GM18511 (cell line): ENCODE results near the gene CARMIL3.

ENCODE experiments used
- ATAC-seq: cut with Tn5 transposase; IDR thresholded peaks from one replicate; pipeline ENCODE4 v1.9.1; 2021; ENCODE audit warnings: mild to moderate bottlenecking, moderate library complexity; ENCODE audit not compliant: unreplicated experiment

The CARMIL3 gene

DNA sequence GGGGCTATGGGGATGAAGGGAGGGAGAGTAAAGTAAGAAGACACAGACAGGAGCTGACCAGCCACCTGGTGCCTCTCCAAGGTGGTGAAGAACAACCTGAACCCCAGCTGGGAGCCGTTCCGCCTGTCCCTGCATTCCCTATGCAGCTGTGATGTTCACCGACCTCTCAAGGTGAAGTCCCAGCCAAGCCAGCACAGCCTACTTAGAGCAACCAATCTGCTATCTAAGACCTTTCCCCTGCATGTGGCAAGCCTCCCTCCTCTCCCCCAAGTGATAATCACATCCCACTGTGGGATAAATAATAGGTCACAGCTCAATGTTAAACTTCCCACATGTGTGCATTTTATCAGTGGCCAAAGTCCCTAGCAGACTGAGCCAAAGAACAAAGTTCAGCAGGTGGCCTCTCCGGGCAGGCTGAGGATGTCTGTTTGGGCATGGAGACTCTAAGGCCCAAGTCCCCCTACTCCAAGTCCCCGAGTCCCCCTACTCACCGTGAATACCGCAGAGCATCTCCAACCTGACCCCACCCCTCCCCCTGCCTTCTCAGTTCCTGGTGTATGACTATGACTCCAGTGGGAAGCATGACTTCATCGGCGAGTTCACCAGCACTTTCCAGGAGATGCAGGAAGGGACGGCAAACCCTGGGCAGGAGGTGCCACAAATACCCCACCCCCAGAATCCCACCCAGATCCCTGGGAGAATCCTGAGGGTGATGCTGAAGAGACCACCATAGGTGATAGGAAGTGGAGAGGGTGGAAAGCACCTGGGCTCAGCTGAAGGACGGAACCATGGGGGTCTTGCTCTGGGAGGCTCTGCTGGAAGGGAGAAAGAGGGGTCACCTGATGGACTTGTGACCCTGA, 23.0 kb downstream of the CARMIL3 start:
- no peak for ATAC-seq

DNA sequence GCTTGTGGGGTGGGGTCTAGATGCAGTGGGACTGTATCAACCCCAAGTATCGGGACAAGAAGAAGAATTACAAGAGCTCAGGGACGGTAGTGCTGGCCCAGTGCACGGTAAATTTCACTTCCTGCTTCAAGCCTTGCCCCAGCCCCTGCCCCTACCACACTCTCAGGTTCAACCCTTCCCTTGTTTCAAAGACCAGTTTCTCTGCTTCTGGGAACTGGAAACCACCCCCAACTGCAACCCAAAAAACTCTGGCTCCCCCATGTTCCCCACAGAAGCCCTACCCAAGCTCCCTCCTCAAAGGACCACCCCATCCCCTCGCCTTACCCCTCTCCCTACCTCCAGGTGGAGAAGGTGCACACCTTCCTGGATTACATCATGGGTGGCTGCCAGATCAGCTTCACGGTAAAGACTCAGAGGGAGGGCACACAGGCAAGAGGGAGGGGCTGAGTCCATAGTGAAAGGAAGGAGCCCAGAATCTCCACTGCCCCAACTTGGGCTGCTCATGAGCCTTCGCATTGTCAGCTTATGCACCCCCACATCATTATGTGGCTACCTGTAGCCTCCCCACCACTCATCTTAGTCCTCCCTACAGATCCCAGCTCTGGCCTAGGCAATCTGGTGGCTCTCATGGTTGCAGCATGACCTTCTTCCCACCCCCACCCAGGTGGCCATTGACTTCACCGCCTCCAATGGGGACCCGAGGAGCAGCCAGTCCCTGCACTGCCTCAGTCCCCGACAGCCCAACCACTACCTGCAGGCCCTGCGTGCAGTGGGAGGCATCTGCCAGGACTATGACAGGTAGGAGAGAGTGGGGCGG, 23.9 kb downstream of the CARMIL3 start:
- ATAC-seq, result peak; percentile 74

DNA sequence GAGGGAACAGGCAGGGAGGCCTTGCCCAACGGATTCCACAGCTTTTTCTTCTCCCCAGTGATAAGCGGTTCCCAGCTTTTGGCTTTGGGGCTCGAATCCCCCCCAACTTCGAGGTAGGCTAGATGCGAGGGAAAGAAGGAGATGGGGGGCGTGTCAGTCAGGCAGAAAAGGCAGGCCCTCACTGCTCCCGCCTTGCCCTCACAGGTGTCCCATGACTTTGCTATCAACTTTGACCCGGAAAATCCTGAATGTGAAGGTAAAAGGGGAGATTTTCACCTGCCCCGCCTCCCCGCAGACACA, 24.4 kb downstream of the CARMIL3 start:
- no peak for ATAC-seq

DNA sequence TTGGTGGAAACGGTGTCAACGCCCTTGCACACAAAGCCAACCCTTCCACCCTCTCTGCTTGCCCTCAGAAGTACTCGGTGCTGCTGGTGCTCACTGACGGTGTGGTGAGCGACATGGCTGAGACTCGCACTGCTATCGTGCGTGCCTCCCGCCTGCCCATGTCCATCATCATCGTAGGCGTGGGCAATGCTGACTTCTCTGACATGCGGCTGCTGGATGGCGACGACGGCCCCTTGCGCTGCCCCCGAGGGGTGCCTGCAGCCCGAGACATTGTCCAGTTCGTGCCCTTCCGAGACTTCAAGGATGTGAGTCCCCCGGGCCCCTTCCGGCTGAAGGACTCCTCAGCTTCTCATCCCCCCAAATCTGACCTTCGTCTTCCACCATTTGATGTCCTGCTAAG, 25.3 kb downstream of the CARMIL3 start:
- ATAC-seq, result no peak

DNA sequence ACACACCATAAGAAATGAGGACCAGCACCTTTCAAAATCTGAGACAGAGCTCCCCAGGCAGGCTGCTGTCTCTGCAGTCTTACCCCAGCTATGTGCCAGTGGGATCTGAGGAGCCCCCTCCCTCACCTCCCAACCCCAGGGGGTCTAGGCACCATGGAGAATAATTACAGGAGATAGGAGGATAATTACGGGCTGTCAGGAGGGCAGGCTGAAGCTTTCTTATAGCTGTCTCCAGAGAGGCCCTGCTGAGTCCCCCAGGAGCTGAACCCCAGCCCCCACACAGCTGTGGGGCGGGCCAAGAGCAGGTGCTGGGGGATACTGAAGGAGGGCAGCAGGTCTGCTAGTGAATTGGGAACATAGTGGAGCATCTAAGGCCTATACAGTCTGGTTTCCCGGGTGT, 26.3 kb downstream of the CARMIL3 start:
- ATAC-seq, result no peak

DNA sequence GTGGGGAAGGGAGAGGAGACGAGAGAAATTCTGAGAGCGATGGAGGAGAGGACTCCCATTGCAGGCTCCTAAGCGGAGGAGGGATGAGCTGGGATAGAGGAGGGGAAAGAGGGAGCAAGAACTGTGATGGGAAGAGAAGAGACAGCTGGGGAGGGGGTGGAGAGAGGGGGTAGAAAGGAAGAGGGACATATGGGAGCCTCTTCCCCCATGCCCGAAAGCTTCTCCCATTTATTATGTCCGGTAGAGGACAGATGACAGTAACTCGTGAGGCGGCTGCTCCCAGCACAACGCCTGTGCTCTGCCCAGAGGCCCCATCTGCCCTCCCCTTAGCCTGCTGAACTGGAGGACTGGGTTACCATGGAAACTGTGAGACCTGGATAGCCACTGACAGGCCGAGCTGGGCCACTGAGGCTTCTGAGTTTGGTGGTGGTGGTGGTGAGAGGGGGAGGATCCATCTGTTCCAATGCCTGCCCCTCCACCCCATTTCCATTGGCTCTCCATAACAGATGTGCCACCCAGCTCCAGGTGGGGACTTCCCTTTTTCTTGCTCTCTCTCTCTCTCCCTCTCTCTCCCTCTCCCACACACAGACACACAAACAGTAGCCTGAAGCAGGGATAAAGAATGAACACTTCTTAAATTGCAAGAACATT, 27.8 kb downstream of the CARMIL3 start:
- ATAC-seq, result no peak

DNA sequence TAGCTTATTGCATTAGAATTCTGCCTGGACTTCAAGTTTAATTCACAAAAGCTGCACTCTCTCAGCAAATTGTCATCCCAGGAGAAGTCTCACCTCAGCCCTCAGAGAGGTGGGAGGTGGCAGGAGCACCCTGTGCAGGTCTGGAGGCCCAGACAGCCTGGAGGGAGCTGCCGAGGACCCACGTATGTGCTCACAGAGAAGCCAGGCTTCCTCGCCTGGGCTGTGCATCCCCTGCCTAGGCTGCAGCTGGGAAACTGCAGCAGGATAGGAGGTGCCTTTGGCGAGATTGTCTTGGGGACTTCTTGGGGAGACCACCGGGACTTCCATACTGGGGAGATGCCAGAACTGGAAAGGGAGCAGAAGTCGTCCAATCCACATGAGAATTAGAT, 28.3 kb downstream of the CARMIL3 start:
- ATAC-seq, result no peak

DNA sequence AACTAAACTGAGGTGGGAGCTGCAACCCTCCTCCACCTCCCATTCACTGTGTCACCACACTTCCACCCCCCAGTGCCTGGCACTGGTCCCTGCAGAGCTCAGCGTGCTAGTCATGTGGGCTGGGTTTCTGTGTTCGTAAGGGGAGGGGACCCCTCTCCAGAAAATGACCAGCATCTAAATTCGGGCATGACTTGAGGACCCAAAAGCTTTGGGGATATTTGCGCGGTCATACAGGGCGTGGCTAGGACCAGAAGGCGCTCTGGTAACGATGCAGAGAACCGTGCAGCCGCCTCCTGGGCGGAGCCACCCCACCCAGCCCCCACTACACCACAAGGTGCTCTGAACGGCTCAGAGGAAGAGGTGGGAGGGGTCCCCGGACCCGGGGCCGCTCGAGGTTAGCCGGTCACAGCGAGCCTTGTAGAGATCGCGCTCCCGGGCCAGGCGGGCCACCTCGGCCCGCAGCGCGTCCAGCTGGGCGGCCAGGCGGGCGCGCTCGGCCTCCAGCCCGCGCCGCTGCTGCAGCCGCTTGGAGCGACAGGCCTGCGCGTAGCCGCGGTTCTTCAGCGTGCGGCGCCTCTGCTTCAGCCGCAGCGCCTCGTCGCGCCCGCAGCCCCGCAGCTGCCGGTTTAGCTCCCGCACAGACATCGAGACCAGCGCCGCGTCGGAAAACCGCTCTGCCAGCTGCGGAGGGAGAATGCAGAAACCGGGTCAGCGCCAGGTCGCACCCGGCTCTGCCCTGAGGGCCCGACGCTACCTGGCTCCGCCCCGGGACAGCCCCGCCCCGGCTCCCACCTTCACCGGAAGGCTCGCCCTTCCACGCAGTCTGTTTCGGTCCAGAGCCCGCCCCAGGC, 29.3 kb downstream of the CARMIL3 start:
- peak; percentile 94 for ATAC-seq

DNA sequence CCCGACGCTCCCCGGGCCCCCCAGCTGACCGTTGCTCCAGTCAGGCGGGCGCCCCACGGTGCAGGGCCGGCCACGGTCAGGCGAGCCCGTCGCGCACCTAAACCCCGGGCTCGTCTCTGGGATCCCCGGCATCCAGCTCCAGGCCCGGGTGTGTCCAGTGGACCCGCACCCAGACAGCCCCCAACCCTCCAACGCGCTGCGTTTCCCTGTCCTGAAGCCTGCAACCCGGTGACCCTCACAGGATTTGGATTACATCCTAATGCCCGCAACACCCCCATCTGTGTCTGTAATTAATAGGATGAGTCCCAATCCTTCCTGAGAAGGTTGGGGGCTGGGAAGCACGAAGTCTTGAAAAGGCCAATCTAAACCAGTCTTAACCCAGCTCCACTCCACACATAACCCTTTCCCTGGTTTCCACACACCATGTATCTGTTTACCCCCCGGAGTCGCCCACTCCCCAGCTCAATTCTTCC, 30.0 kb downstream of the CARMIL3 start:
- ATAC-seq, result no peak

DNA sequence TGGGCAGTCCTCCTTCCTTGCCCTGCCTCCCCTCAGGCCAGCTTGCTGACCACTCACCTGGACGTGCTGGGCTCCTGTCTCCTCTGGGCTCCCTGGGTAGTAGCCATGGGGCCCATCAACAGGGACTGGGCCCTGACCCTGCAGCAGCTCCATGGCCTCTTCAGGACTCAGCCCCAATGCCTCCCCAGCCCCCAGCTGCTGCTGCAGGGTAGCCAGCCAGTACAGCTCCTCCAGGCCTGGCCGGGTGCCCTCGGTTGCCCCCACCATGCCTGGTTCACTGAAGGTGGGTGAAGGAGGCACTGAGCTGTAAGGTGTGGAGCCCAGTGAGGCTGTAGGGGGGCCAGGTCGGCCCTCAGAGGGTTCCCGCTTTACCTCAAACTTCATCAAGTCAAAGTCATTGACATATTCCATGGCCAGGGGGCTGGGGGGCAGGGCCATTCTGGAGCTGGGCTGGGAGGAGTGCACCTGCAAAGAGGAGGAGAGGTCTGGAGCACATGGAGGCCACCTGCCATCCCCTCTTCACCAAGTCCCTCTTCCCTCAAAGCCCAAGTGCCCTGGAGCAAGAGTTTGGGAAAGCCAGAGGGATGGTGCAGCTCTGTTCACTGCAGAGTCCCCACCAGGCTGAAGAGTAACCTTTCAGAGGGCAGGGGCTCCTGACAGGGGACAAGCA, 30.7 kb downstream of the CARMIL3 start:
- no peak for ATAC-seq

DNA sequence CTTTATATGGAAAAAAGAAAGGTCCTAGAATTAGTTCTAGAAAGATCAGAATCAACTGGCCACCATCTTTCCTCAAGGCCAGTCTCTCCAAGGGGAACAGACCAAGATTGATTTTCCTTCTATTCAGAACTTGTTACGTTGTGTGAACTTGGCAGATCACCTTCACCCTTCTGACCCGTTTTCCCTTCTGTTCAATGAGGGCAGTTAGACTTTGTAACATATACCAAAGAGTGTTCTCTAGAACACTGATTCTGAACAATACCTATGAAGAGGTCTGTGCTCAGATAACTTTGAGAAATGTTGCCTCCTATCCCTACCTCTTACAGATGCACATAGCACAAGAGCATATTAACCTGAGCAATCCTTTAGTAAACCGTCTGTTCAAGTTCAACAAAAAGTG, 31.7 kb downstream of the CARMIL3 start:
- no peak for ATAC-seq

DNA sequence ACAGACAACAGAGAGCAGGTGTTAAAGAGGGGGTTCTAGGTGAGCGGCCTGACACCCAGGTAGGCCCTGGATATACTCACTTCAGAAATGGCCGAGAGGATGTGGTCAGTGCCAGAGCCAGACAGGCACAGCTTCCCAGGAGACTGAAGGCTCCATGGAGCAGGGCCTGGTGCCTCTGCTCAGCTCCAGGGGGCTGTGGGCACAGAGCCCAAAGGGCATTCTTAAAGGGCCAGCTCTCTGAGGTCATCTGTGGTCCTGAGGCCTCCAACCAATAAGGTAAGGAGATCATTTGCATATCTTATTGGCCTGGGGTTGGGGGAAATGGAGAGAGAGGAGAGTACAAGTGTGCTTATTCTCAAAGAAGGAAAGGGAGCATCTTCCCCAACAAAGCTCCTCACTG, 32.6 kb downstream of the CARMIL3 start:
- no peak for ATAC-seq

DNA sequence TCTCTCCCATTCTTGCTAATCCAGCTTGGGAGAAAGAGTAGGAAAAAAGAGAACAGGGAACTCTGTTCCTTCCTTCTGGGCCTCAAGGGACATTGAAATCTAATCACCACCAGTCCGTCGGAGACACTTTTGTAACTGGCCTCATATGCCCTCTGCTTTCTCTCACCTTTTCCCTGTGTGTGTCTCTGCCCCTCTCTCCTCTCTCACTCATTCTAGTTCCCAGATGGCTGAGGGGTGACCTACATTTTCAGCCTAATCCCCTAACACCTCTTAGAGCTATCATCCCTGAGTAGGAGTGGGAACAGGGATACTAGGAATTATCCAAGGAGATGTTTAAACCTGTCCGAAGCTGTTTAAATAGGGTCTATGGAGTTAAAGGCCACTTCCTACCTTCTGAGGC, 33.4 kb downstream of the CARMIL3 start:
- ATAC-seq, result no peak

DNA sequence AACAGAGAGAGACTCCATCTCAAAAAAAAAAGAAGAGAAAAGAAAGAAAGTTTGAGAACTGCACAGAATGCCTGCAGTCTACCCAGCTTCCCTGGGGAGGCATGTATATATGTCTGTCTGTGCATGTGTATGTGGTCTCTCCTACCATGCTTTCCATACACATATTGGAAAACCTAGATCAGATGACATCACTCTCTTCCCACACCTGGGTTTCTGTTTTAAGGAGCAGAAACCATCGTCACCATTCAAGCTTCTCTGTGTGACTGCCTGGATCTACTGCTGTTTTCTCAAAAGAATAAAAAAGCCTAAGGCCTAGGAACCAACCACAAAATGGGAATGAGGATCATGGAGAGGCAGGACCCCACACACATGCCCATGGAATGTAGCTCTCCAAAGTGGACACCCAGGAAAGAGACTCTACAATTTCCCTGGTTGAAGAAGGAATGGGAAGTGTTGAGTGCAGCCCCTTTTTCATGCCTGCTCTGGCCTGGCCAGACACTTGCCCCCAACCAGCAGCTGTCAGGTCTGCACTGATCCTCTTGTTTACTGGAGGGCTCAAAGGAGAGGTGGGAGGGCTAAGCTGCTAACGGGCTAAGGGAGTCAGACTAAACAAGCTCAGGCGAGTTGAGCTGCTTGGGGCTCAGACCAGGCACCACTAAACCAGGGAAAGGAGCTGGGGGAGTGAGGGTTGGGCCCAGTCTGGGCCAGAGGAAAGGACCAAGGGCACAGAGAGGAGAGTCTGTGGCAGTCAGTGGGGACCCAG, 34.6 kb downstream of the CARMIL3 start:
- ATAC-seq, result no peak

DNA sequence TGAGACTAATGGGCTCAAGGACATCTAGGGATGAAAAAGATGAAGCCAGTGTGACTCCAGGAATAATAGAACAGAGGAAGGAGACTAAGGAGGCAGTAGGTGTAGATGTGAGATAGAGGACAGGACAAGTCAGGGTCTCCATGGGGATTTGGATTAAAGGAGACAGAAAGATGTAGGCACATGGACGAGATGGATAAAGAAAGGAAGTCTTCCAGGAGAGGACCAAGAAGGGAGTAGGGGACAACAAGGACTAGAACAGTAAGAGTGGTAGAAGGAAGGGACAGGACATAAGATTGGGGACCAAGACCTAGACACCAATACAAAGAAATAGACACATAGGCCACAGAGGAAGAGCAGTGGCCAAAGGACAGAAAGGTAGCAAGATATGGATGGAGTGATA, 35.2 kb downstream of the CARMIL3 start:
- no peak for ATAC-seq

DNA sequence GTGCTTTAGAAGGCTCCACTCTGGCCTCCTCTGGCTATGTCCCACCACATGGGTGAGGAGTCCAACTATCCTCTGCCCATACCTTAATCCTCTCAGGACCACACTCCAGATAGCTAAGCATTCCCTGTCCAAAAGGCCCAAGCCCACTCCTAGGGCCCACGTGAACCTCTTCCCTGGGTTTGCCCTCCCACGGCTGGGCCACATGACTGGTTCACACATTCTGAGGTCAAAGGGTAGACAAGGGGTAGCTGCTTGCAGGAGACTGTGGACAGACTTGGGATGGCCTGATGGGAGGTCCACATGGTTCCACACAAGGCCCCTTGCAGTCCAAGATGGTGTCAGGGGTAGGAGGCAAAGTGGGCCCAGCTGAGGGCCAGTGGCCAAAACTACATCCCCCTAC, 36.3 kb downstream of the CARMIL3 start:
- no peak for ATAC-seq

DNA sequence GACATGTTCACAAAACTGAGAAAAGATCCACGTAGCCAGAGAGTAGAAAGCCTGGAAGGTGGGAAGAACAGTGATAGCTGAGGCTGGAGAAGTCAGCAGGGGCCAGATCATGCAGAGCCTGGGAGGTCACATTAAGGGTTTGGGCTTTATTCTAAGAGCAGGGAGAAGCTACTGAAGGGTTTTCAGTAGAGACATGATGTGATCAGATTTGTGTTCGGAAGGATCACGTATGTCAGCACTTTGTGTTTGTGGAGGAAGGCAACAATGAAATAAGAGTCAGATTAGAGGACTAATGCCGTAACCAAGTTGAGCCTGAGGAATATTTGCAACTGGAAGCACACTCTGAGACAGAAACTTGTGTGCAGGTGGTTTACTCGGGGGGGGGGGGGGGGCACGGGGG, 38.1 kb downstream of the CARMIL3 start:
- no peak for ATAC-seq

DNA sequence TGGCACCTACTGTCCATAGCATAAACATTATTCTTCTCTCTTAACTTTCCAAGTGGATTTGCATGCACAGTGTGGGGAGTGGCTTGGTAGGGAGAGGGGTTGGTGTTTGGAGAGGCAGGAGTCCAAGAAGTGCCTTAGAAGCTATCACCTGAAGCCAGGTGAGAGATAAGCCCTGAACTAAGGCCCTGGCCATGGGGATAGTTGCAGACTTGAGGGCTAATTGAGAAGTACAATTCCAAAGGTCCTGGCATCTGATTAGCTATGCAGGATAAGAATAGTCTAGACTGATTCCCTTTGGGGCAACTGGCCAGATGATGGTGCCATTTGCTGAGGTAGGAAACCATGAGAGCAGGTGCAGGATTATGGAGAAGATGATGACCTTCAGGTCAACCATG, 40.3 kb downstream of the CARMIL3 start:
- ATAC-seq, result no peak

DNA sequence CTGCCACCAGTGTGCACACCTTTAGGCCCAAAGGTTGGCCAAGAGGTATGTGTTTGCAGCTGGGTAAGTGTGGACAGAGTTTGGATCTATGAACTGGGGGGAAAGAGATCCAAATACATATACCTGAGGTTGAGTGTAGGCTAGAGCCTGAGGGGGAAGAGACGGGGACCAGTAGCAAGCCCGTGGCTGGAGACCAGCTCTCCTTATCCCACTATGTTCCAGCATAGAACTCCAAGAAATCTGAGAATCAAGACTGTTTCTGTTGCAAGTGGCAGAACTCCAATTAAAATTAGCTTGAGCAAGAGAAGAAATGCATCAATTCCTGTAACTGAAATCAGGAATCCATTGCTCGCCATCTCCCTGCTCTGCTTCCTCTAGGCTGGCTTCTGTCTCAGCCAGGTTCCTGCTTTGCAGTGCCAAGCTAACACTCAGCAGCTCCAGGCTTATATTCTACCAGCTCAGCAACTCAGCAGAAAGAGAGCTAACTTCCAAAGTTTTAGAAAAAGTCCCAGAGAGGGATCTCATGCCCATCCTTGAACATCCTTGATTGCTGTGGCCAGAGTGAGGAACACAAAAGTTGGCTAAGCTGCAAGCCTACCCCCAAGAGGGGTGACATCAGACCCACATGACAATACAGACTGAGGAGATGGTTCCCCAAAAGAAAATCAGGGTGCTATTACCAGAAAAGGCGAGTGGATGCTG, 40.8 kb downstream of the CARMIL3 start:
- ATAC-seq, result no peak
